Kidney glomerular epithelial cell (primary cell): Measurements from ENCODE around the gene CD74.

Experiments used
- DNase-seq: peaks from one replicate; lab custom pipeline; 2025; lab: John Stamatoyannopoulos, UW

CD74 gene

GRCh38 chr5:150358261-150359095 lies 54.2 kb downstream of the CD74 start:
- DNase-seq, result peak; percentile 53

DNA sequence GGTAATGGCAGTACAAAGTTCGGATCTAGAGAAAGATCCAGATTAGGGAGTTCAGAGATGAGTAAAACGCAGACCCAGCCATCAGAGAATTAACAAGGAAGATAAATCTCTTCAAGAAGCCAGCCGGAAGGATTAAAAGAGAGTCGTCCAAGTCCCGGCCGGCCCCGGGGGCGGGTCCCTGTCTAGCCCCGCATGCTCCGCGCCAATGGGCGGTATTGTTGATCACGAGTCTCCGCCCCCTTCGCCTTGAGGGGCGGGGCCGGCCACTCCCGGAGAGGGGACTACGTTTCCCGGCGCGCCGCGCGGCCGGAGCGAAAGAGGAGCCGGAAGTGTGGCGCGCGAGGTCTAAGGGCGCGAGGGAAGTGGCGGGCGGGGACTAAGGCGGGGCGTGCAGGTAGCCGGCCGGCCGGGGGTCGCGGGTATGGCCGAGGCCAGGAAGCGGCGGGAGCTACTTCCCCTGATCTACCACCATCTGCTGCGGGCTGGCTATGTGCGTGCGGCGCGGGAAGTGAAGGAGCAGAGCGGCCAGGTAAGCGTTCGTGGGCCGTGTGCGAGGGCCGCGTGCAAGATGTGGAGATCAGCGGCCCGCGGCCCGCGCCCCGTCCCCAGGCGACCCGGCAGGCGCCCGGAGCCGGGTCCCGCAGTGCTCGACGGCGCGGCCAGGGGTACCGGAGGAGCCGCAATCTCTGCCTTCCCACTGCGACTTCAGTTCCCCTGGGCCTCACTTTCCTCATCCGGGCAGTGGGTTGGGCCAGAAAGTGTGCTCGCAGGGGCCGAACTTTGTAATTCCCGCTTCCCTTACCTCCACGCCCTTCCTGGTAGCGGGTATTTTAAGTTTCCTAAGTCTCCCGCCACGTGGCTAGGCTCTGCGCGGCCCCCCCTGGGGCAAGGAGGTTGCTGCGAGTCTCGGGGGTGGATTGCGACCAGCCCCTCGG lies 55.1 kb downstream of the CD74 start, which contains the start of gene TCOF1:
Gene TCOF1 (plus strand): TSS at position 372 of the 935 bp plus-strand sequence. CDS start 50 bp downstream, at position 422.
- DNase-seq, result peak; percentile 91

- DNase-seq, result no peak
These were observed 56.0 kb downstream of the CD74 start for GRCh38 chr5:150356575-150357294.

- no peak for DNase-seq
These were observed 56.9 kb downstream of the CD74 start for GRCh38 chr5:150355791-150356190.

DNA sequence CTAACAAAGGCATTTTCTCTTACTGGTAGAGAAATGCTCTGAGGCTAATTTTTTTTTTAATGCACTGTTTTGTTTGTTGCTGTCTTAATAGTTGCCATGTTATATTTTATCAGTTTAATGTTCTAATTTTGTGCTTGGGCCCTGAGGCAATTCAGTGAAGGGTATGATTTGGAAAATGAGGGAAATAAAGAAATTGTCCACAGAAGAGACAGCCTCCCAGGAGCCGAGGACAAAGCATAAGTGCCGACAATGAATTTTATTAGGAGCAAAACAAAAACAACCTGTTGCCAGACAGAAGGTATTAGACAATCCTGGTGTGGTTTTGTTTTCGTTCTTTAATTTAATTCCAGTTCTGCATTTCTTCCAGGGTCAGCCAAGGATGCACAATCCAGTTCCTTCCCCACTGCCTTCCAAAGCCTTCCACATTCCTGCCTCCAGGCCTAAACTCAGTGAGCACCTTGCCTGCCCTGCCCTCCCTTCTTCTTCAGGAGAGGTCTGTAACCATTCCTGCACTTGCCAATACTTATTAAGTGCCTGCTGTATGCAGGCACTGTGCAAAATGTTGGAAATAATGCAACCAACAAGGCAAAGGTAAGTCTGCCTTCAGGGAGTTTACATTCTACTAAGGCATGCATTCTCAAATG lies 59.6 kb downstream of the CD74 start:
- no peak for DNase-seq

DNA sequence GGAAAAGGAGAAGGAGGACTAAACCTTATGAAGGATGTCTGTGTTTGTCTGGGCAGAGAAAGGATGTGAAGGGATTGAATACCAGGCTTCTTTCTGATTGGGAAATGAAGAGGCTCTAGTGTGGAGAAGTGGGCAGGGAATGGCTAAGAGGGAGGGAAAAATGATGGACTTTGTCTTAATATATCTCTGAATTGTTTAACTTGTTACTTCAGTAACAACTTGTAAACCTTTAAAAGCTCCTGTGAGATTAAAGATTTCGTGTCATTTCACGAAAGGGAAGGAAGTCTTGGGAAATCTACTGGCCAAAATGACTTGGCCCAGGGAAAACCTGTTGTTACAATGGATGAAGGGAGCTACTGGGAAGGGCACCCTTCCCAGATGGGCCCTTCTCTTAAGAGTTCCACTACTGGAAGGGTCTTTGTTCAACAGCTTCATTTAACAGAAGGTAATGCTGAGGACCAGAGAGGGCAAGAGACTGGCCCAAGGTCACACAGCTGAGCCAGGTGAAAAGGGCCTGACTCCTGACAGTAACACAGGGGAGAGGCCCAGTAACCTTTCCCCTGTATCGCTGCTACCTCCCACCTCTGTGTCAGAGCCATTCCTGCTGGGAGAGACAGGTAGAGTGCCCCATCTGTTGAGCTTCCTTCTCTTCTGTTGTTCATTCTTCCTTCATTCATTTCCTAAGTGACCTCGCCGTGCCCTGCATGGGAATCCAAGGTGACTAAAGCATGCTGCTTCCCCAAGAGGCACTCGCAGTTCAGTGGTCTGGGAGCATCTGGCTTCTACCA lies 60.3 kb downstream of the CD74 start:
- DNase-seq, result no peak
